K562 (cell line): Measurements from ENCODE around the gene GNAI1. TPM values are rescaled to one million over a fixed set of nuclear protein-coding genes. Genes with fewer than 3 reads are reported as not detected.

Experiments used
- ATAC-seq: fragments of 200-7000 bp; cut with Tn5 transposase; 3 replicates; pipeline ENCODE4 v1.9.1; 2020; ENCODE audit warnings: moderate library complexity
- BruUV-seq: library from RNA; stranded (reverse); fragments of 400-500 nt; replicated peaks from 2 replicates; lab custom pipeline; 2021; lab: Mats Ljungman, UMichigan
- CTCF ChIA-PET: fragments of 300-600 bp; formaldehyde crosslinking; extraction: SDS; loops from one replicate; lab custom pipeline; 2021; ENCODE audit warnings: low intra/inter-chr PET ratio; lab: Yijun Ruan, JAX
- POLR2A ChIA-PET: fragments of 300-600, 350-650 bp; sonication (Branson Sonifier 250); formaldehyde crosslinking; extraction: SDS; loops from one replicate; lab custom pipeline; 2021; ENCODE audit warnings: antibody characterized with exemption, inconsistent platforms; lab: Yijun Ruan, JAX
- DNase-seq, 4 experiments: peaks; one replicate each; pipeline versions ENCODE4 v3.0.0 to v3.0.0-alpha.2; 2011 to 2018; ENCODE audit warnings: low spot score in 3 of 4, mixed read lengths in 3 of 4; ENCODE audit errors: extremely low read depth in 1 of 4
- FAIRE-seq: peaks from 2 replicates; lab custom pipeline; 2011; peaks lifted over from hg19 to GRCh38; lab: Jason Lieb, UNC
- H2AFZ ChIP-seq: 2 replicates; pipeline ENCODE4 v1.6.0; 2011; ENCODE audit warnings: low read depth, low read length, control low read depth, inconsistent platforms
- H3K27ac ChIP-seq: fragments of 200-600 bp; 3 replicates; pipeline ENCODE4 v1.8.0; 2011; ENCODE audit warnings: low read depth, mild to moderate bottlenecking, control low read depth, inconsistent platforms, low read length, moderate library complexity, mixed read lengths; ENCODE audit errors: extremely low read depth
- H3K27me3 ChIP-seq, 2 experiments: fragments of 300-600 bp in 1 of 2; 2 replicates in 1 of 2; 3 replicates in 1 of 2; pipeline versions ENCODE4 v1.6.0 to v1.8.0; 2011; ENCODE audit warnings: inconsistent platforms in 2 of 2, low read length in 2 of 2, mild to moderate bottlenecking in 1 of 2, mixed read lengths in 1 of 2, moderate library complexity in 1 of 2; ENCODE audit not compliant: control insufficient read depth in 2 of 2, insufficient read depth in 2 of 2
- H3K36me3 ChIP-seq: fragments of 300-600 bp; 3 replicates; pipeline ENCODE4 v1.8.0; 2011; ENCODE audit warnings: mild to moderate bottlenecking, low read length, inconsistent platforms; ENCODE audit not compliant: control insufficient read depth, insufficient read depth
- H3K4me1 ChIP-seq, 2 experiments: fragments of 200-600 bp in 1 of 2; replicated peaks in 1 of 2; 2 replicates in 1 of 2; 3 replicates in 1 of 2; pipeline versions ENCODE4 v1.5.1 to v1.8.0; 2011; ENCODE audit warnings: inconsistent platforms in 2 of 2, low read length in 2 of 2, mild to moderate bottlenecking in 1 of 2, mixed read lengths in 1 of 2, moderate library complexity in 1 of 2; ENCODE audit not compliant: control insufficient read depth in 2 of 2, insufficient read depth in 2 of 2
- H3K4me2 ChIP-seq: 2 replicates; pipeline ENCODE4 v1.6.1; 2011; ENCODE audit warnings: low read length, control low read depth, inconsistent platforms, mixed read lengths; ENCODE audit not compliant: insufficient read depth
- H3K4me3 ChIP-seq: fragments of 200-600 bp; sonication (generic), shearing (Covaris generic); 2 replicates; pipeline ENCODE4 v1.5.1; 2016; ENCODE audit warnings: control low read depth, inconsistent platforms
- H3K79me2 ChIP-seq: fragments of 200-600 bp; 3 replicates; pipeline ENCODE4 v1.8.0; 2011; ENCODE audit warnings: low read length, inconsistent platforms; ENCODE audit not compliant: control insufficient read depth, insufficient read depth
- H3K9ac ChIP-seq, 2 experiments: 2 replicates each; pipeline versions ENCODE4 v1.6.0 to v1.6.1; 2011; ENCODE audit warnings: low read depth in 2 of 2, low read length in 2 of 2, control low read depth in 1 of 2, inconsistent platforms in 1 of 2, mild to moderate bottlenecking in 1 of 2, mixed read lengths in 1 of 2; ENCODE audit not compliant: insufficient read depth in 1 of 2
- H3K9me1 ChIP-seq: one replicate; pipeline ENCODE4 v1.6.0; 2011; ENCODE audit warnings: inconsistent platforms, mild to moderate bottlenecking, low read length, moderate library complexity; ENCODE audit not compliant: control insufficient read depth, insufficient read depth
- H3K9me3 ChIP-seq: replicated peaks from 2 replicates; pipeline ENCODE4 v1.5.1; 2011; ENCODE audit warnings: low read depth, low read length, inconsistent platforms; ENCODE audit not compliant: control insufficient read depth, insufficient read depth
- H4K20me1 ChIP-seq: replicated peaks from 2 replicates; pipeline ENCODE4 v1.6.1; 2011; ENCODE audit warnings: low read length, inconsistent platforms, mixed read lengths; ENCODE audit not compliant: control insufficient read depth, insufficient read depth
- ARID3A ChIP-seq: IDR thresholded peaks from 2 replicates; pipeline ENCODE4 v1.6.1; 2012; ENCODE audit warnings: low read depth, low read length, improper control_type of control experiment, borderline replicate concordance
- CBFB ChIP-seq: sonication (generic); formaldehyde crosslinking; IDR thresholded peaks from 2 replicates; pipeline ENCODE4 v1.4.0; 2020; ENCODE audit warnings: mild to moderate bottlenecking, missing genetic modification reagents
- CEBPB ChIP-seq: fragments of 450-650 bp; IDR thresholded peaks from 2 replicates; pipeline ENCODE4 v1.6.1; 2016; ENCODE audit warnings: missing genetic modification characterization, missing compliant biosample characterization
- ETV5 ChIP-seq: sonication (generic); formaldehyde crosslinking; IDR thresholded peaks from 2 replicates; pipeline ENCODE4 v1.4.0; 2020; ENCODE audit warnings: low read depth, mild to moderate bottlenecking, missing genetic modification reagents
- MED1 ChIP-seq: sonication (generic); formaldehyde crosslinking; IDR thresholded peaks from 2 replicates; pipeline ENCODE4 v1.8.1; 2023; ENCODE audit warnings: missing genetic modification reagents, borderline replicate concordance
- NFATC3 ChIP-seq: fragments of 450-650 bp; IDR thresholded peaks from 2 replicates; pipeline ENCODE4 v1.6.1; 2017; ENCODE audit warnings: mild to moderate bottlenecking
- NFE2L1 ChIP-seq: fragments of 450-650 bp; IDR thresholded peaks from 2 replicates; pipeline ENCODE4 v1.6.1; 2016; ENCODE audit warnings: missing genetic modification characterization, low read depth, mild to moderate bottlenecking, missing compliant biosample characterization, moderate library complexity, borderline replicate concordance
- PHF8 ChIP-seq: fragments of 200-600 bp; sonication (generic); IDR thresholded peaks from 2 replicates; pipeline ENCODE4 v1.6.1; 2012; ENCODE audit warnings: mixed run types, mild to moderate bottlenecking, inconsistent platforms, low read length, moderate library complexity, borderline replicate concordance
- PRDM10 ChIP-seq: fragments of 450-650 bp; IDR thresholded peaks from 2 replicates; pipeline ENCODE4 v1.6.1; 2018; ENCODE audit not compliant: partially characterized antibody
- TEAD2 ChIP-seq: fragments of 450-650 bp; IDR thresholded peaks from 2 replicates; pipeline ENCODE4 v1.6.1; 2016; ENCODE audit warnings: missing genetic modification characterization, control low read depth, missing compliant biosample characterization
- USF1 ChIP-seq: sonication (generic); formaldehyde crosslinking; IDR thresholded peaks from 2 replicates; pipeline ENCODE4 v1.9.0; 2022; ENCODE audit warnings: mild to moderate bottlenecking, missing genetic modification reagents
- ZNF197 ChIP-seq: fragments of 200-800 bp; sonication (Bioruptor generic); IDR thresholded peaks from 2 replicates; pipeline ENCODE4 v1.6.1; 2016; ENCODE audit warnings: low read depth, missing genetic modification characterization, missing compliant biosample characterization
- ZNF740 ChIP-seq, 3 experiments: fragments of 200-800 bp in 1 of 3; sonication (Bioruptor generic) in 1 of 3; sonication (generic) in 1 of 3; formaldehyde crosslinking in 1 of 3; IDR thresholded peaks; 2 replicates each; pipeline versions ENCODE4 v1.6.1 to v1.8.0; 2016 to 2022; ENCODE audit warnings: mild to moderate bottlenecking in 2 of 3, missing compliant biosample characterization in 2 of 3, missing genetic modification characterization in 2 of 3, missing genetic modification reagents in 1 of 3
- WGBS: fragments of 100-300 bp; shearing (Covaris generic); methylation state at CpG from one replicate; pipeline ENCODE4 v1.1.6; 2016; ENCODE audit warnings: low coverage, mixed read lengths; ENCODE audit not compliant: insufficient coverage; ENCODE audit errors: missing lambda C conversion rate; 5-methylcytosine and 5-hydroxymethylcytosine counted together
- in situ Hi-C: fragments of 300-500 bp; cut with MboI; formaldehyde crosslinking; loops from 4 replicates; pipeline ENCODE4 v1.15.0; 2018; ENCODE audit warnings: inconsistent platforms, mixed read lengths
- intact Hi-C: fragments of 100-400 bp; cut with micrococcal nuclease; formaldehyde crosslinking; loops from 2 replicates; pipeline ENCODE4 v1.14.2; 2022
- polyA plus RNA-seq, 8 experiments: library from polyadenylated mRNA; depleted of rRNA in 4 of 8; stranded (reverse) in 5 of 8; unstranded in 3 of 8; fragments of >200 nt; fragmentation: Nextera tagmentation in 2 of 8; fragmentation: Illumina TruSeq in 1 of 8; extraction: Ambion mirVana in 2 of 8; extraction: Trizol in 1 of 8; gene quantifications; 2 replicates each; pipeline versions ENCODE4 v1.2.1 to v1.2.3, GENCODE V29; 2011 to 2014; ENCODE audit warnings: inconsistent platforms in 1 of 8, missing spikeins in 1 of 8
- total RNA-seq, 7 experiments: library from RNA; depleted of rRNA in 6 of 7; stranded (reverse); fragments of >200 nt in 6 of 7; fragmentation: Illumina TruSeq in 2 of 7; extraction: Trizol in 2 of 7; gene quantifications; 2 replicates each; pipeline versions ENCODE4 v1.2.1 to v1.2.3, GENCODE V29; 2011 to 2021; ENCODE audit warnings: low replicate concordance in 1 of 7

GNAI1 gene
- total and polyA plus RNA-seq, 9 of the 15 experiments (the other 6 are each of a cell fraction or from before 2014, with no cell fraction given): 0.03 to 0.13 (median 0.08) TPM; not detected in 6

- CTCF ChIA-PET: no interaction called here
- in situ Hi-C loops: no loop called here
- Histone ChIP-seq H3K27me3 (no peaks in the 10 kb centered on the region), H3K4me2 (no peak overlapping the region), H2AFZ (no peak overlapping the region), H3K9me1 (no peaks in the 10 kb centered on the region), H3K4me3 (no peak overlapping the region), H3K9me3 (no peaks in the 10 kb centered on the region; the same call in 1 of the 2 replicates), H3K27ac (no peak overlapping the region), H3K79me2 (no peaks in the 10 kb centered on the region), H3K4me1 (no peaks in the 10 kb centered on the region), H3K36me3 (no peaks in the 10 kb centered on the region), H3K9ac (no peak overlapping the region), H4K20me1 (no peaks in the 10 kb centered on the region)
- POLR2A ChIA-PET: no interaction called here
- TF ChIP-seq PRDM10: no peak
- TF ChIP-seq MED1 (CRISPR knock-in tag): no peak
- TF ChIP-seq ETV5 (CRISPR knock-in tag): no peak
- no peak for TF ChIP-seq NFATC3
- no peak for TF ChIP-seq CEBPB (tag)
- no peak for TF ChIP-seq ZNF740 (CRISPR knock-in tag; IDR thresholded peaks at IDR 0.05)
- TF ChIP-seq ZNF740 (tag; IDR thresholded peaks at IDR 0.05): no peak
- TF ChIP-seq ARID3A: no peak
- no peak for TF ChIP-seq CBFB (CRISPR knock-in tag)
- TF ChIP-seq USF1 (CRISPR knock-in tag): no peak
- TF ChIP-seq ZNF197 (CRISPR knock-in tag): no peak
- TF ChIP-seq NFE2L1 (tag): no peak
- no peak for TF ChIP-seq TEAD2 (tag)
- TF ChIP-seq PHF8: no peak
- whole genome bisulfite sequencing: 2% methylated on average over 4 of the region's 4 CpGs
- intact Hi-C loops: no loop called here
- DNase-seq (no peak), ATAC-seq (no peak), FAIRE-seq (no peak)
- no TSS peak for BruUV-seq
Observed at GRCh38 chr7:80213814-80214213, 79.2 kb downstream of the GNAI1 start.
